ENCODE results near the gene NUP88. TPM values are rescaled to one million over a fixed set of nuclear protein-coding genes. Genes with fewer than 3 reads are reported as not detected.
"Not testable (repeated sequence)": the region's sequence is repeated elsewhere in the genome, so short reads cannot be mapped to it uniquely, and the experiment has no call there.

NUP88 gene
- total RNA-seq, 2 experiments from 2014 or later, result 97.2 to 105 TPM

- ATAC-seq (no peak), DNase-seq (no peak)
- peak overlapping the region; percentile 84 for H3K27ac Mint-ChIP-seq
- peaks cover 50% of the 10 kb centered on the region for H3K36me3 Mint-ChIP-seq (ENCODE audit: low read depth)
- CTCF ChIA-PET, result interaction anchor here (1.8 to 4.1 kb wide), 7 partner anchors 11 to 192 kb away, joined by 5 to 25 read pairs (median 10); partner anchors contain the start of genes NUP88, RABEP1 and RPAIN
- H3K4me1 Mint-ChIP-seq (ENCODE audit: low read depth), result peaks cover 40% of the 10 kb centered on the region
- H3K27me3 Mint-ChIP-seq (ENCODE audit: low read depth), result no peaks in the 10 kb centered on the region
- H3K9me3 Mint-ChIP-seq (ENCODE audit: insufficient read depth), result no peaks in the 10 kb centered on the region
- H3K4me3 Mint-ChIP-seq, result peak overlapping the region; percentile 77
- POLR2A ChIA-PET, result interaction anchor here (3.3 kb wide), 1 partner anchor 18 kb away, joined by 38 read pairs; the partner anchor contains the start of genes NUP88 and RPAIN
Measured at GRCh38 chr17:5437721-5438317, 18.4 kb upstream of the NUP88 start.

GRCh38 chr17:5435781-5436315 is 16.4 kb upstream of the NUP88 start:
- POLR2A ChIA-PET, result interaction anchor here (0.6 to 1.2 kb wide), 3 partner anchors 12 to 18 kb away, joined by 3 to 4 read pairs (median 4); partner anchors contain the start of genes NUP88 and RPAIN
- CTCF ChIA-PET, result interaction anchor here (0.6 to 4.1 kb wide), 4 partner anchors 18 to 244 kb away, joined by 3 to 24 read pairs (median 3); partner anchors contain the start of gene ZNF594
- H3K27me3 Mint-ChIP-seq (ENCODE audit: low read depth); ATAC-seq; DNase-seq; H3K9me3 Mint-ChIP-seq (ENCODE audit: insufficient read depth); H3K4me3 Mint-ChIP-seq: not testable (repeated sequence)
- H3K36me3 Mint-ChIP-seq (ENCODE audit: low read depth), result peaks cover 66% of the 10 kb centered on the region
- H3K27ac Mint-ChIP-seq, result peak overlapping the region; percentile 3
- peaks cover 43% of the 10 kb centered on the region for H3K4me1 Mint-ChIP-seq (ENCODE audit: low read depth)

GRCh38 chr17:5434984-5435383 is 15.5 kb upstream of the NUP88 start:
- Mint-ChIP-seq H3K27ac (no peak overlapping the region), H3K4me1 (ENCODE audit: low read depth) (peaks cover 43% of the 10 kb centered on the region), H3K4me3 (no peak overlapping the region), H3K36me3 (ENCODE audit: low read depth) (peaks cover 69% of the 10 kb centered on the region), H3K9me3 (ENCODE audit: insufficient read depth) (no peaks in the 10 kb centered on the region), H3K27me3 (ENCODE audit: low read depth) (no peaks in the 10 kb centered on the region)
- no peak for ATAC-seq
- no peak for DNase-seq
- POLR2A ChIA-PET, result interaction anchor here (1.2 kb wide), 1 partner anchor 15 kb away, joined by 3 read pairs; the partner anchor contains the start of genes NUP88 and RPAIN
- CTCF ChIA-PET, result no interaction called here

GRCh38 chr17:5431949-5432556 is 12.6 kb upstream of the NUP88 start:
- no peak for DNase-seq
- ChIA-PET CTCF (no interaction called here), POLR2A (interaction anchor here (1.1 kb wide), 1 partner anchor 13 kb away, joined by 5 read pairs; the partner anchor contains the start of genes NUP88 and RPAIN)
- Mint-ChIP-seq H3K9me3 (ENCODE audit: insufficient read depth) (no peaks in the 10 kb centered on the region), H3K36me3 (ENCODE audit: low read depth) (peaks cover 75% of the 10 kb centered on the region), H3K4me1 (ENCODE audit: low read depth) (peaks cover 23% of the 10 kb centered on the region), H3K27me3 (ENCODE audit: low read depth) (no peaks in the 10 kb centered on the region), H3K27ac (peak overlapping the region; percentile 40), H3K4me3 (no peak overlapping the region)
- no peak for ATAC-seq

GRCh38 chr17:5431234-5431633 is 11.8 kb upstream of the NUP88 start:
- peaks cover 70% of the 10 kb centered on the region for H3K36me3 Mint-ChIP-seq (ENCODE audit: low read depth)
- DNase-seq; ATAC-seq; CTCF ChIA-PET; POLR2A ChIA-PET; H3K4me3 Mint-ChIP-seq; H3K27me3 Mint-ChIP-seq (ENCODE audit: low read depth); H3K9me3 Mint-ChIP-seq (ENCODE audit: insufficient read depth): not testable (repeated sequence)
- peaks cover 14% of the 10 kb centered on the region for H3K4me1 Mint-ChIP-seq (ENCODE audit: low read depth)
- H3K27ac Mint-ChIP-seq, result peak overlapping the region; percentile 41

GRCh38 chr17:5430413-5430999 is 11.0 kb upstream of the NUP88 start:
- no peak for ATAC-seq
- H3K4me3 Mint-ChIP-seq, result no peak overlapping the region
- H3K4me1 Mint-ChIP-seq (ENCODE audit: low read depth), result peaks cover 10% of the 10 kb centered on the region
- H3K9me3 Mint-ChIP-seq (ENCODE audit: insufficient read depth), result no peaks in the 10 kb centered on the region
- POLR2A ChIA-PET, result no interaction called here
- CTCF ChIA-PET, result interaction anchor here (1.7 kb wide), 1 partner anchor 9 kb away, joined by 10 read pairs; the partner anchor contains the start of gene C1QBP
- no peak for DNase-seq
- peak overlapping the region; percentile 35 for H3K27ac Mint-ChIP-seq
- peaks cover 73% of the 10 kb centered on the region for H3K36me3 Mint-ChIP-seq (ENCODE audit: low read depth)
- no peaks in the 10 kb centered on the region for H3K27me3 Mint-ChIP-seq (ENCODE audit: low read depth)

- no peaks in the 10 kb centered on the region for H3K9me3 Mint-ChIP-seq (ENCODE audit: insufficient read depth)
- H3K36me3 Mint-ChIP-seq (ENCODE audit: low read depth), result peaks cover 71% of the 10 kb centered on the region
- DNase-seq, result no peak
- no peaks in the 10 kb centered on the region for H3K27me3 Mint-ChIP-seq (ENCODE audit: low read depth)
- H3K4me1 Mint-ChIP-seq (ENCODE audit: low read depth), result peaks cover 6% of the 10 kb centered on the region
- ATAC-seq, result no peak
- H3K27ac Mint-ChIP-seq, result peak overlapping the region; percentile 1
- ChIA-PET CTCF (interaction anchor here (1.1 to 1.7 kb wide), 2 partner anchors 10 kb away, joined by 3 to 10 read pairs; partner anchors contain the start of genes C1QBP and NUP88), POLR2A (interaction anchor here (2.2 kb wide), 1 partner anchor 10 kb away, joined by 12 read pairs; the partner anchor contains the start of genes NUP88 and RPAIN)
- no peak overlapping the region for H3K4me3 Mint-ChIP-seq
Measured at GRCh38 chr17:5429191-5429887, 9.9 kb upstream of the NUP88 start.

GRCh38 chr17:5425826-5426225 is 6.4 kb upstream of the NUP88 start:
- ChIA-PET POLR2A (interaction anchor here (1.0 kb wide), 1 partner anchor 13 kb away, joined by 3 read pairs; the partner anchor contains the start of gene C1QBP), CTCF (interaction anchor here (3.2 kb wide), 1 partner anchor 13 kb away, joined by 17 read pairs; the partner anchor contains the start of gene C1QBP)
- DNase-seq (no peak), ATAC-seq (no peak)
- Mint-ChIP-seq H3K27ac (no peak overlapping the region), H3K4me1 (ENCODE audit: low read depth) (peaks cover 24% of the 10 kb centered on the region), H3K4me3 (no peak overlapping the region), H3K36me3 (ENCODE audit: low read depth) (peaks cover 61% of the 10 kb centered on the region), H3K27me3 (ENCODE audit: low read depth) (no peaks in the 10 kb centered on the region), H3K9me3 (ENCODE audit: insufficient read depth) (no peaks in the 10 kb centered on the region)

- POLR2A ChIA-PET, result no interaction called here
Measured at GRCh38 chr17:5424909-5425308, 5.4 kb upstream of the NUP88 start.

GRCh38 chr17:5422505-5422904 is 3.0 kb upstream of the NUP88 start:
- ATAC-seq (no peak), DNase-seq (no peak)
- Mint-ChIP-seq H3K36me3 (ENCODE audit: low read depth) (peaks cover 49% of the 10 kb centered on the region), H3K4me1 (ENCODE audit: low read depth) (peaks cover 34% of the 10 kb centered on the region), H3K27me3 (ENCODE audit: low read depth) (no peaks in the 10 kb centered on the region), H3K4me3 (no peak overlapping the region), H3K9me3 (ENCODE audit: insufficient read depth) (no peaks in the 10 kb centered on the region), H3K27ac (no peak overlapping the region)
- POLR2A ChIA-PET, result interaction anchor here (1.1 kb wide), 1 partner anchor 231 kb away, joined by 4 read pairs; the partner anchor contains the start of gene ZNF594
- CTCF ChIA-PET, result interaction anchor here (0.9 to 2.6 kb wide), 2 partner anchors 14 to 17 kb away, joined by 3 to 11 read pairs; partner anchors contain the start of gene C1QBP

More at GRCh38 chr17:5424909-5425308, 5.4 kb upstream of the NUP88 start:
- CTCF ChIA-PET, result interaction anchor here (2.6 kb wide), 1 partner anchor 14 kb away, joined by 11 read pairs; the partner anchor contains the start of gene C1QBP
- Mint-ChIP-seq H3K27me3 (ENCODE audit: low read depth) (no peaks in the 10 kb centered on the region), H3K27ac (no peak overlapping the region), H3K36me3 (ENCODE audit: low read depth) (peaks cover 58% of the 10 kb centered on the region), H3K9me3 (ENCODE audit: insufficient read depth) (no peaks in the 10 kb centered on the region), H3K4me3 (no peak overlapping the region), H3K4me1 (ENCODE audit: low read depth) (peaks cover 25% of the 10 kb centered on the region)
- ATAC-seq (no peak), DNase-seq (no peak)

All from activated CD8-positive, alpha-beta T cell treated with anti-CD3 and anti-CD28 coated beads, Interleukin-2, amount 10 ng/mL, durations not matched to agents 7 days and 5 days (primary cell).